GM18498 (cell line): Measurements from ENCODE around the gene KXD1.
"Not testable (repeated sequence)": the region's sequence is repeated elsewhere in the genome, so short reads cannot be mapped to it uniquely, and the experiment has no call there.

ENCODE experiments used
- ATAC-seq: cut with Tn5 transposase; IDR thresholded peaks from one replicate; pipeline ENCODE4 v1.9.1; 2021; ENCODE audit warnings: mild to moderate bottlenecking, moderate library complexity; ENCODE audit not compliant: unreplicated experiment

Gene KXD1, protein sequence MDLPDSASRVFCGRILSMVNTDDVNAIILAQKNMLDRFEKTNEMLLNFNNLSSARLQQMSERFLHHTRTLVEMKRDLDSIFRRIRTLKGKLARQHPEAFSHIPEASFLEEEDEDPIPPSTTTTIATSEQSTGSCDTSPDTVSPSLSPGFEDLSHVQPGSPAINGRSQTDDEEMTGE

DNA sequence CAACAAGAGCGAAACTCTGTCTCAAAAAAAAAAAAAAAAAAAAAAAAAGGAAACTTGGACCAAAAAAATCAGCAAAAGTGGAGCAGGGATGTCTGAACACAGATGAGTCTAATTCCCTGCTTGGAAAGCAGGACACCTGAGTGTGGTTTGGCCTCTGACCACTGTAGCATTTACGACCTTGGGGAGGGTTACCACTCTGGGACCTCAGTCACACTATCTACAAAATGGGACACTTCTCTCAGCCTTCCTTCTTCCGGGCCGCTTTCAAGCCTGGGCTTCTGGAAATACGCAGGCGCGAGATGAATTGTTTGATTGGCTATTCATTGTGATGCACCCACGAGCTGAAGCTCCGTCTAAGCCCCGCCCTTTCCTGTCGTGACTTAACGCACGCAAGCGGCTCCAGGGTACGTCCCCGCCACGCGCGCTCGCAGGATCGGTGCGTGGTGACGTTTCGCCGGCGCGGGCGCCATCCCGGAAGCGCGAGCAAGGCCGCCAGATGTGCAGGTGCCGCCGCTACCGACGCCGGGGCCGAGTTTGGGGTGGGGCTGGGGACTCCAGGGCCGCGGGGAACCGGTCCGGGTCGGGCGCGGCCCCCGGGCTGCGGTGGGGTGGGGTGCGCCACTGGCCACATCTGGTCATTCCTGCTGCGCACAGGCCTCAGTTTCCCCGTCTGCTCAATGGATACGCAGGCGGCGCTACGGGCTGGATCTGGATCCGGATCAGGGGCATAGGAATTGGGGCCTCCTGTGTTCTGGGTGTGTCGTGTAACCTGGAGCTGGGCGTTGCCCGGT, at the start of gene KXD1:
Gene KXD1 (plus strand): TSS at position 460 of the 791 bp plus-strand sequence. CDS start 4,187 bp downstream, outside the sequence.
- ATAC-seq, result peak; percentile 96

DNA sequence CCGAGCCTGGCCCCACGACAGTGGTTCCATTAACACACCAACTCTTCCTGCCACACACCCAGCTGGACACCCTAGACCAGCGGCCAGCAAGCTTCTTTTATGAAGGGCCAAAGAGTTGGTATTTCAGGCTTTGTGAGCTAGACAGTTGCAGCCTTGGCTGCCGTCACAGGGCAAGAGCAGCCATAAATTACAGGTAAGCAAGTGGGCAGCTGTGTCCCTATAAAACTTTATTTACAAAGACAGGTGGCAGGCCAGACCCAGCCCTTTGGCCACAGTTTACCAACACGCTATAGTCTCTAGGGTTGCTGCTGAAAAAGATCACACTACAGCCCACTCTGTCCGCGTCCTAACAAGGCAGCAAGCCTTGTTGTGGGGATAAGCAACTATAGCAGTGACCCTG, 49.1 kb upstream of the KXD1 start:
- ATAC-seq, result no peak

DNA sequence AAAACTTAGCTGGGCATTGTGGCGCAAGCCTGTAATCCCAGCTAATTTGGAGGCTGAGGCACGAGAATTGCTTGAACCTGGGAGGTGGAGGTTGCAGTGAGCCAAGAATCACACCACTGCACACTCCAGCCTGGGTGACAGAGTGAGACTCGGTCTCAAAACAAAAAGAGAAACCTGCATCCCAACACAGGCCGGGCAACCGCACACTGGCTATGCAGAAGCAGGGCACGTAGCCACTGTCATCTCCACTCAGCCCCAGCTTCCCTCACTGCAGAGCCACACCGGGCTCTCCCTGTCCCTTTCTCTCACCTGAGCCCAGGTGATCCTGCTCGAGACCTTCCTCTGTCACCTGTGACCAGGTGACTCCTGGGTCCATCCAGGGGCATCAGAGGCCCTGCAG, 47.5 kb upstream of the KXD1 start:
- ATAC-seq, result no peak

DNA sequence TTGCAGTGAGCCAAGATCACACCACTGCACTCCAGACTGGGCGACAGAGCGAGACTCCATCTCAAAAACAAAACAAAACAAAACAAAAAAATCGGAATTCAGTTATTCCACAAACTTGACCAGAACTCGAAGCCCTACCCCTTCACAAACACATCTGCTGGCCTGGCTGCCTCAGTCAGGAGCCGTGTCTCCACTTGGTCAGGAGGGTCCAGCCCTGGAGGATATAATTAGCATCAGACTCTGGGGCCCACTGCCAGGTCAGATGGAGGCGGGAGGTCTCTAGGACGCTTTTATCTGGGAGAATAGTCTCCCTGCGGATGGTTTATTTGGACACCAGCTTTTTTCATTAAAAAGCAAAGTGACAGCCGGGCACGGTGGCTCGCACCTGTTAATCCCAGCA, 43.8 kb upstream of the KXD1 start:
- no peak for ATAC-seq

DNA sequence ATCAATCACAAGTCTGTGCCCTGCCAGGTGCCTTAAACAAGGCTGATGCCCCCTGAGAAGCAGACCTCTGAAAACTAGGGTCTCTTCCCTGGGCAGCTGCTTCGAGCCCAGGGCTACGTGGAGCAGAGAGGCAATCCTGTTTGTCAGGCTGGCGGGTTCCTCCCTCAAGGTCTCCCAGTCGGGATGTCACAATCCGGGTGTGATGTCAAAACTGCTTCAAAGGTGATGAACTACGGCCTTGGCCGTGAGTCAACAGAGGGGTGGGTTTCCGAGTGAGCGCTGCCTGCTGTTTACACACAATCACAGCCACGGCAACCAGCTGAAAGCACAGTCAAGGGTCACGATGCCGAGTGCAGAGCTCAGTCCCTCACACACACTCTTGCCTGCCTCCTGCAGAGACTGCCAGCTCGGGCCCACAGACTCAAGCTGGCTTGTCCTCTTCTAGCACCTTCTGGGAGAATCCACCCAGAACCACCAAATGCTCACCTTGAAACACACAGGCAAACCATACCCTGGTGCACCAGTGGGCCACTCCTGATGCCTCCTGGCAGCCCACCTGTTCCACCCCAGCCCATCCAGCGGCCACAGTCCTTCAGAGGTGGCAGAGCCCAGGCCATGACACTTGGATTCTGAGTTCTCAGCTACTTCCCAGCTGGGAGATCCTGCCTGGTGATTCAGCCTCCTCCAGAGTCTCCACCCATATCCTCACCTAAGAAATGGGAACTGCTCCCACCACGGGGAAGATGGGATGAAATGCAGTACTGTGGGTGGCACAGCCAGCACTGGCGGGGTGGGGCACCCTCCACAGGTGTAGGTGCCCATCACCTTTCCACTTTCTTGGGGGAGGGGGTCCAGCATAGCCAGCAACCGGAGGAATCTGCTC, 42.6 kb upstream of the KXD1 start:
- ATAC-seq, result no peak

DNA sequence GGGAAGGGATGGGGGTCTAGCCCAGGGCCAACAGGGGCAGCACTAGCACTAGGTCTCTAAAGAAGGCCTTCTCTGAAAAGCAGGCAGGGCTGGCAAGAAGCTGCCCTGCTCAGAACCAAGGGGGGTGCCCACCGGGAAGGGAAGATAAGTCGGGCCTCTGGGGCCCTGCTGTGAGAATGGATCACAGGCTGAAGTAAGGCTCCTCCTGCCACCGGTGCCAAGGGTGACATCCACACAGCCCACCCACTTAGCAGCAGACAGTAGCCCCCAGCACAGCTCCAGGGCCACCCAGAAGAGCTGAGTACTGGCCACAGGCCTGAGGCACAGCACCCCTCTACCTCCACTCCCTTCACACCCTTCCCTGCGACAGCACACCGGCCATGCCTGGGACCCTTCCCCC, 41.7 kb upstream of the KXD1 start:
- ATAC-seq, result no peak

DNA sequence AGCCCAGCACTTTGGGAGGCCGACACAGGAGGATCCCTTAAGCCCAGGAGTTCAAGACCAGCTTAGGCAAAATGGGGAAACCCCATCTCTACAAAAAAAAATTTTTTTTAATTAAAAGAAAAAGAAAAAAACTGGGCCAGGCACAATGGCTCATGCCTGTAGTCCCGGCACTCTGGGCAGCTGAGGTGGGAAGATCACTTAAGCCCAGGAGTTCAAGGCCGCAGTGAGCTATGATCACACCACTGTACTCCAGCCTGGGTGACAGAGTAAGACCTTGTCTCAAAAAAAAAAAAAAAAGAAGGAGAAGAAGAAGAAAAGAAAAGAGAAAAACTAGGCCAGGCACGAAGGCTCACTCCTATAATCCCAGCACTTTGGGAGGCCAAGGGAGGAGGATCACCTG, 40.1 kb upstream of the KXD1 start:
- ATAC-seq, result no peak

DNA sequence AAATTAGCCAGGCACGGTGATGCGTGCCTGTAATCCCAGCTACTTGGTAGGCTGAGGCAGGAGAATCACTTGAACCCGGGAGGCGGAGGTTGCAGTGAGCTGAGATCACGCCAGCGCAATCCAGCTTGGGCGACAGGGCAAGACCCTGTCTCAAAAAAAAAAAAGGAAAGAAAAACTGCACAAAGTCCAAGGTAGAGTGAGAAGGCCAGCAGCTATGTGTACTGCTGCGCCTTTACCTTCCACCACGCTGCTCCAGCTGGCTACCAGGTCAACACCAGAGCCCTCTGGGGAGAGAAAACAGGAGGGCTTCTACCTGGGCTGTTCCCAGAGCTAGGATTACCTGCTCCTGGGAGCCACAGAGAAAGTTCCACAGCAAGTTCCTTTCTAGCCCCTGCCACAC, 39.0 kb upstream of the KXD1 start:
- ATAC-seq, result no peak

DNA sequence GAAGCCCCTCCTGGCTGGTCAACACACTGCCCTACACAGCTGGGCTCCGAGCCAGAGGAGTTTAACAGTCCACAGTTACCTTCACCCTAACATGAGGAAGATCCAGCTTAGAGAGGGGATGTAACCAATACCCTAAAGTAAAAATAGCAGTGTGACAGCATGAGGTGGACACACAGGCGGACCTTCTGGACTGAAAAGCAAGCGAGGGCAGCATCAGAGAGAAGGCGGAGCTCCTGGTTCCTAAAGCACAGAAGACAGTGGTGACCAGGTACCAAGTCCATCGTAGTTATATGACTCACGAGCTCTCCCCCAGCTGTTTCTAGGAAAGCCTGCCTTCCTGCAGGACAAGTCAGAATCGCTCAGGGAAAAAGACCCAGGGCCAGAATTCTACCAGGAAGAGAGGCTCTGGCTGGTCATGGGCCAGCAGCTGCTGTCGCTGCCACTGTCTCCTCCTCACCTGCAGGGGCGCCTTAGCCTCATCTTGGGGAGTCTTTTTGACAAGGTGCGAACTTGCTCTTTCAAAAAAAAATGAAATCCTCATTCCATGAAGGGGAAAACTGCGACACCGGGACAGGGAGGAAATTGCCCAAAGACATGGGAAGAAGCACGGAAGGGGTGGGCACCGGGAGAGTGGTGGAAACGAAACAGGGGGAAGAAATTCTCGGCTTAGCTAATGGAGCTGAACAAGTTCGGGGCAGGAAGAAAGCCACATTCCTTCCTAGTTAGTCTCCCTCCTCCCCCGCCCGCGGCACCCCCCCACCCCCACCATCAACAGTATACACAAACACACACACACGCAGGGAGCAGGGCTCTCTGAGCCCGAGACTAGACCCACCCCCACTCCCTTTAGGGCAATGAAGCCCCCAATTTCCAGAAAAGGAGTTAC, 37.5 kb upstream of the KXD1 start:
- ATAC-seq, result no peak

DNA sequence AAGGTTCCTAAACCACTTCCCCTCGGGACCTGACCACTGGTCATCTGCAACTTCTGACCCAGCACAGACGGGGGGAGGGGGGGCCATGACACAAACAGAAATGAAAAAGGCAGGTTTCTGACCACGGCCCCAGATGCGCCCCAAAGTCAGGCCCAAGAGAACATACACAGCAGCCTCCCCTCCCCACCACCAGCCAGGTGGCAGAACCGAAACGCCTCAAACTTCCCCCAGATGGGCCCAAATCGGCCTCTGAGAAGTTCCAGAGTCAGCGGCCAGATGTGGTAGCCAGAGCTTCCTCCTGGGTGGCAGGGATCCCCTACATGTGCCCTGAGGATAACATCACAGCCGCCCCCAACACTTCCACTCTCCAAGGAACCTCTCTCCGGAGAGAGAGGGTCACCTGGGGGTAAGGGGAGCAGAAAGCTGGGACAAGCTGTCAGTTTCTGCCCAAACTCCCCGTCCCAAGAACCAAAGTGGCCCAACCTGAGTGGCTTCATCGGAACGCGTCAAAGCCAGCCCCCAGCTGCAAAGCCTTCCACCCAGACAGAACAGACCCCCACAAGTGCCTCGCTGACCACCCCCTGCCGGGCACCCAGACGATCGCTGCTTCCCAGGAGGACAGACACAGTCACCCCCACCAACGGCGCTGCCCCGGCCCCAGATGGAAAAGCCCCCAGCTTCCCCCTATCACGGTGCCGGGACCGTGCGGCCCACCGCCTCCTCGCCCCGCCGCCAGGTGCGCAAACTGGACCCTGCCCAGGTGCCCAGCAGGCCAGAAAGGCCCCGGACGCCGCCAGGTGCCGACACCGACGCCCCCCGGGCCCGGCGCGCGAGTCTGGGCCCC, 36.6 kb upstream of the KXD1 start:
- no peak for ATAC-seq

DNA sequence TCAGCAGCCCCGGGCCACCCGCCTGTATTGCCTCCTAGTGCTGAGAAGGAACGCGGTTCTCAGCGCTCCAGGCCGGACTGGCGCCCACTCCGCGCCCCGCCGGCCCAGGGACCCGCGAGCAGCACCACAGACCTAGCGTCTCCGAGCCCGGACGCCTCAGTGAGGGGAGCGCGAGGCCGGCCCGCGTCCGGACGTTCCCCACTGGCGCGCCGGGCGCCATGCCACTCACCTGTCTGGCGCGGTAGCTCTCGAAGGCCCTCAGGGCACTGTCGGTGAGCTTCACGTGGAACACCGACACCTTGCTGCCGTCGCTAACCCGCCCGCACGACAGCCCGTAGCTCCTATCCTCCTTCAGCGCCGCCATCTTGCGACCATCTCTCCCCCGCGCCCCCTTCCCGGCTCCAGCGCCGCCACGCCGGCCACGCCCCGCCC, 36.0 kb upstream of the KXD1 start, which contains the start of gene ELL:
Gene ELL (minus strand): TSS at position 379 of the 432 bp plus-strand sequence. CDS start 15 bp downstream, at position 364.
- ATAC-seq, result peak; percentile 11

DNA sequence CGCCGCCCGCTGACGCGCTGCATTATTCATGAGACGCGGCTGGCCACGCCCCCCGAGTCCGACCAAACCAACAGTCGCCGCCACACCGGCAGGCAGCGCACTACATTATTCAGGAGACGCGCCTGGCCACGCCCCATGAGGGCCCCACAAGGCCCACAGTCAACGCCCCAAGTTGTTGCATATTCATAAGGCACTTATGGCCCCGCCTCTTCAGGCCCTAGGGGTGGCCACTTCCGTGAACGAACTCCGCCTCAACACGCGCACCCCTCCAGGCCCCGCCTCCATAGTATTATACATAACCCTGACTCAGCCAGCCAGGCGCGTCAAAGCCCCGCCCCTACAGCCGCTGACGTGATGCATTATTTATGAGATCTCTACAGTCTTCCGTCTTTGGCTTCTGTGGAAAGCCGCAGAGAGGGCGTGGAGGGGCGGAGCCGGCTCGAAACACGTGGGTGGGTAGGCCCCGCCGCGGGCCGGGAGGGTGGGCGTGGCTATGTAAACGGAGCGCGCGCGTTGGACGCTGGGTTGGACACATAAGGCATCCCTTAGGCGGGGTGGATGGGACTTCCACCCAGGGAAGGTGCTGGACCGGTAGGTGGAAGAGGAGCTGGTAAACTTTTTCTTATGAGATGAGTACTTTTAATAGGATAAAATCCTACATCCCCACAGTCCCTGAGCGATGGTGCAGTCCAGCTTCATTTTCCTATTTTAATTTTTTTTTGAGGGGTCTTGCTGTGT, 35.4 kb upstream of the KXD1 start:
- peak; percentile 87 for ATAC-seq

DNA sequence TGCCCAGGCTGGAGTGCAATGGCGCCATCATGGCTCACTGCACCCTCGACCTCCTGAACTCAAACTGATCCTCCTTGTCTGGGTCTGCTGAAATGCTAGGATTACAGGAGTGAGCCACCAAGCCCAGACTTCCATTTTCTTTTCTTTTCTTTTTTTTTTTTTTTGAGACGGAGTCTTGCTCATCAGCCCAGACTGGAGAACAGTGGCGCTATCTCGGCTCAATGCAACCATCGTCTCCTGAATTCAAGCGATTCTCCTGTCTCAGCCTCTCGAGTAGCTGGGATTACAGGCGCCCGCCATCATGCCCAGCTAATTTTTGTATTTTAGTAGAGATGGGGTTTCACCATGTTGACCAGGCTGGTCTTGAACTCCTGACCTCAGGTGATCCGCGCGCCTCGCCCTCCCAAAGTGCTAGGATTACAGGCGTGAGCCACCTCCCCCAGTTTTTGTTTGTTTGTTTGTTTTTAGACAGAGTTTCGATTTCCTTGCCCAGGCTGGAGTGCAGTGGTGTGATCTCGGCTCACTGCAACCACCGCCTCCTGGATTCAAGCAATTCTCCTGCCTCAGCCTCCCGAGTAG, 34.7 kb upstream of the KXD1 start:
- ATAC-seq, result not testable (repeated sequence)

DNA sequence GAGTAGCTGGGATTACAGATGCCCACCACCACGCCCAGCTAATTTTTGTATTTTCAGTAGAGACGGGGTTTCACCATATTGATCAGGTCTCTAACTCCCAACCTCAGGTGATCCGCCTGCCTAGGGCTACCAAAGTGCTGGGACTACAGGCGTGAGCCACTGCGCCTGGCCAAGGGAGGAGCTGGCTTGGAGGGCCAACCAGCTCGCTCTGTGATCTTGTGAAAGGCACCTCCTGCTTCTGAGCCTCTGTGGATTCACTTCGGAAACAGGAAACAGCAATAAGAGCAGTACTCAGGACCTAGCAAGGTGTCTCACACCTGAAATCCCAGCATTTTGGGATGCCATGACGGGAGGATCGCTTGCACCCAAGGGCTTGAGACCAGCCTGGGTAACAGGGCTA, 33.8 kb upstream of the KXD1 start:
- no peak for ATAC-seq

DNA sequence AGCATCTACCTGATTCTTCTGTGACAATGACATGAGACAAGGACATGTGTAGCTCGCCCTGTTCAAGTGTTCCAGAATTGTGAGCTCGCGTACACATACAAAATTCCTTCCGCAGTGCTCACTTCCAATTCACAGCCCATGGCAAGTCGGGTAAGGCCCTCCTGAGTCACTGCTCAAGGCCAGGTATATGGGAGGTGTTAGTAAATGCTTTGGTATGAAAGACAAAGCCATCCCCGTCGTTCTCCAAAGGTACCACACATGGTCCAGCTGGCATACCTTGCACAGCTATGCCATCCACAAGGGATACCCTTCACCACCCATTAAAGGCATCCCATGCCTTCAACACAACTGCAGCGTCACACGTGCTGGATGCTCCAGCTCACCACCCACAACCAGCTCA, 31.4 kb upstream of the KXD1 start:
- ATAC-seq, result no peak

DNA sequence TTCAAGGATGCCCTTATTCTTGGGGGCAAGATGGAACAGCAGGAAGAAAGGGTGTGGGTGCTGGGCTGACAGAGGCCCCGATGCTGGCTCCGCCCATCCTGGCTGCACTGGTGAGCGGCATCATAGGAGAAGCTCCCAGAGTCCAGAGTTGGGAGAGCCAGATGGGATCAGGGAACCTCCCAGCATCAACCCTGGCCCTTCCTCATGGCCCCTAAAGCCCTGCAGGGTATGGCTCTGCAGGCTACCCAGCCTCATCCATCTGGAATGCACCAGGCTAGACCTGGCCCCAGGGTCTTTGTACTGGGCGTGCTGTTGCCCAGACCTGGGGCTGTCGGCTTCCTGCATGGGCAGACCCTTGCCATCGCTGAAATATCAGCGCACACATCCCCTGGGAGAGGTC, 27.9 kb upstream of the KXD1 start:
- ATAC-seq, result no peak

DNA sequence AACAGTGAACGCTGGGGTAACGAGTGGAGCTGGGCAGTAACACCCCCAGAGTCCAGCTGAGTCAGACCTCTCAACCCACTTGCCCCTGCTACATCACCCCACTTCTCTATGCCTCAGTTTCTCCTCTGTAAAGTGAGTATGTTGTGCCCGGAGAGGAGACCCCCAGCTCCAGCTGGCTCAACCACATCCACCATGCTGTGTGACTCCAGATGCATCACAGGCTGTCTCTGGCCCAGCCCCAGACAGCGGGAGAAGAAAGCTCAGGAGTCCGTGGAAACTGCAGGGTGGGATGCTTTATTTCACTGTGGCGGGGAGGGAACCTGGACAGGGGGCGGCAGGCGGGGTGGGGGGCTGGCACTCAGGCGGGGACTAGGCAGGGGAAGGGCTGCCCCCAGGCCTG, 26.2 kb upstream of the KXD1 start:
- ATAC-seq, result no peak

DNA sequence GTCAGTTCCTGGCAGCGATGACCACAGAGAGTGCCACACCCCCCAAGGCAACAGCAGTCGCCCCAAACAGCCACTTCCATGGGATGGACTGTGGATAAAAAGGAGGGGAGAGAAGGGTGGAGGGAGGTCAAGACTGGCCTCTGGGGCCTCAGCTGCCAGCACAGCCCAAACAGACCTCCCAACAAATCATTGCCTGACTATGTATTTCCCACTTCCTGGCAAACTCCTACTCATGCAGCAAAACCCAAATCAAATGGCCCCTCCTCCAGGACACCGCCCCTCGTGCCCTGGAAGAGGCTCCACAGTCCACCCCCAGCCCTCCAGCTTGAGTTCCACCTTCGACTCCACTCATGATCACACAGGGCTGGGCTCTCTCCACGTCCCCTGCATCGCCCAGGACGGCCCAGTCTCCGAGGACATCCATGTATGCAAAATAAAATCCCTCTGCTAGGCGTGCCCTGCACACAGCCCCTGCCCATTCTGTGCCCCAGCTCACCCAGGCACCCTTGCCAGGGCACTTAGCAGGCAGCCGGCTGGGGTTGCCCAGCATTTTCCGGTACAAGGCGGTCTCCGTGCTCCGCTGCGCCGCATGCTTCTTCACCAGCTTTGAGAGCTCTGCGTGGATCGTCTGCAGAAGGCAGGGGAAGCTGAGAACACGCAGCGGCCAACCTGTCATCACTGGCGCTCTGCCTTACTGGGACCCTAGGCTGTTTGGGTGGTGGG, 25.3 kb upstream of the KXD1 start:
- ATAC-seq, result no peak
